ENCODE measurements around the gene ALKBH7. TPM values are rescaled to one million over a fixed set of nuclear protein-coding genes. Genes with fewer than 3 reads are reported as not detected.
A peak's percentile ranks its signal among the peaks of the same experiment; 100 is the strongest.

The ALKBH7 gene
- total and polyA plus RNA-seq, 10 of the 15 experiments (the other 5 are each of a cell fraction or from before 2014, with no cell fraction given), result 0.31 to 82.5 (median 37.6) TPM

DNA sequence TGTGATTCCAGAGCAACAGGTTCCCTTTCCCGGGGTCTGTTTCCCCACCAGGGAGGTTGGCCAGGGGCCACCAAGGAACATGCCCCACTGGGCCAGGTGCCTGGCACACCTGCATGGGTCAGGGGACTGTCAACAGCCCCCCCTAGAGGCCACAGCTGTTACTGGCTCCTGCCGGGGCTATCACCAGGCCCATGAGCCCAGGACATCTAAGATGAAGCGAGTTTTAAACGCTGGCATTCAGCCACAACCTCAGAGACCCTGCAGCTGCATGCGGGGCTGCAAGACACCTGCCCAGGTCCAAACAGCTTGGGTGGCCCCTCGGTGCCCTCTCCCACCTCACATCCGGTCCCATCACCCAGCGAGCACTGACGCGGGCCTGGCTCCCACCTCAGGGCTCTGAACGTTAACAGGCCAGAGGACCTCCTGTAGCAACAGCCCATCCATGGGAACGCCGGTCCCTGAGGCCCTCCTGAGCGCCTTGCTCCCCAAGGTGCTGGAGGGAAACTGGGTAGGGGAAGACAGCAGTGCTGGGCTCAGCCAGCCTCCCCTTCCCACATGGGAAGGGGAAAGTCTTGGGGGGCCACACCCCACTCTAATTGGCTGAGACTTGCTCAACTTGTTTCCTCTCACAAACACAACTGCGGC lies 40.0 kb downstream of the ALKBH7 start (continued):
- TF ChIP-seq TCF3 (IDR thresholded peaks at IDR 0.05; ENCODE audit: borderline replicate concordance, insufficient read depth, low read depth, low read length) (0 out of 2 replicates have a peak, but pooled peaks have one; percentile 40), POLR2AphosphoS2 (IDR thresholded peaks at IDR 0.05; ENCODE audit: low read depth, low read length) (no peak), SMC3 (IDR thresholded peaks at IDR 0.05; ENCODE audit: borderline replicate concordance, low read length) (peak; percentile 22; the same call in 1 of the 2 replicates), POLR2A (IDR thresholded peaks at IDR 0.05; ENCODE audit: low read depth, low read length) (peak; percentile 61), EED (IDR thresholded peaks at IDR 0.05; ENCODE audit: low read depth) (no peak), TCF12 (IDR thresholded peaks at IDR 0.05; ENCODE audit: low read depth, low read length) (0 out of 2 replicates have a peak, but pooled peaks have one; percentile 24)

DNA sequence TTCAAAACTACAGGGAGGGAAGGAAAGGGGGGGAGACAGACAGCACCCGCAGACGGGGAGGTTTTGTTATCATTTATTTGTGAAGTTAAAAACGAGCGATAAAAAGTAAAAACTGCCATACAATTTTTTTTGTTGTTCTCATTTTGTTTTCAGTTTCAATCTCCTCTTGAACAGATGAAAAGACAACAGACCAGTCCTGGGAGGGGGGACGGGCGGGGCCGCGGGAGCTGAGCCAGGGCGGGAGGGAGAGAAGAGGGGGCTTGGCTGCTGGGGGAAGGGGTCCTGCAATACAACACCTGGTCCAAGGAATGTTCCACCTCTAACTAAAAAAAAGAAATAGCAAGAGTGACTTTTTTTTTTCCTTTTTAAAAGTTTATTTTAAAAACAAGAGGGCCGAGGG lies 40.7 kb downstream of the ALKBH7 start:
- BruUV-seq (replicated peaks), result no TSS peak
- H3K27me3 ChIP-seq (replicated peaks in 1 of 2; ENCODE audit: control insufficient read depth in 2 of 2, insufficient read depth in 2 of 2, low read length in 1 of 2), result no peaks in the 10 kb centered on the region
- TF ChIP-seq, protein P1, sequence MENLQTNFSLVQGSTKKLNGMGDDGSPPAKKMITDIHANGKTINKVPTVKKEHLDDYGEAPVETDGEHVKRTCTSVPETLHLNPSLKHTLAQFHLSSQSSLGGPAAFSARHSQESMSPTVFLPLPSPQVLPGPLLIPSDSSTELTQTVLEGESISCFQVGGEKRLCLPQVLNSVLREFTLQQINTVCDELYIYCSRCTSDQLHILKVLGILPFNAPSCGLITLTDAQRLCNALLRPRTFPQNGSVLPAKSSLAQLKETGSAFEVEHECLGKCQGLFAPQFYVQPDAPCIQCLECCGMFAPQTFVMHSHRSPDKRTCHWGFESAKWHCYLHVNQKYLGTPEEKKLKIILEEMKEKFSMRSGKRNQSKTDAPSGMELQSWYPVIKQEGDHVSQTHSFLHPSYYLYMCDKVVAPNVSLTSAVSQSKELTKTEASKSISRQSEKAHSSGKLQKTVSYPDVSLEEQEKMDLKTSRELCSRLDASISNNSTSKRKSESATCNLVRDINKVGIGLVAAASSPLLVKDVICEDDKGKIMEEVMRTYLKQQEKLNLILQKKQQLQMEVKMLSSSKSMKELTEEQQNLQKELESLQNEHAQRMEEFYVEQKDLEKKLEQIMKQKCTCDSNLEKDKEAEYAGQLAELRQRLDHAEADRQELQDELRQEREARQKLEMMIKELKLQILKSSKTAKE (IDR thresholded peaks at IDR 0.05; ENCODE audit: low read depth, poor library complexity, severe bottlenecking), result no peak
- TF ChIP-seq MEF2B (IDR thresholded peaks at IDR 0.05; ENCODE audit: partially characterized antibody, poor library complexity, severe bottlenecking) (no peak), KDM1A (IDR thresholded peaks at IDR 0.05; ENCODE audit: borderline replicate concordance) (no peak), ZNF217 (IDR thresholded peaks at IDR 0.05) (no peak), NFIC (IDR thresholded peaks at IDR 0.05; ENCODE audit: low read depth, low read length) (no peak), HCFC1 (IDR thresholded peaks at IDR 0.05; ENCODE audit: low read length) (no peak), MEF2A (IDR thresholded peaks at IDR 0.05; ENCODE audit: insufficient read depth, low read depth, low read length) (no peak), POU2F2 (IDR thresholded peaks at IDR 0.05; ENCODE audit: borderline replicate concordance, low read depth, low read length) (no peak)
- TF ChIP-seq, protein P2, sequence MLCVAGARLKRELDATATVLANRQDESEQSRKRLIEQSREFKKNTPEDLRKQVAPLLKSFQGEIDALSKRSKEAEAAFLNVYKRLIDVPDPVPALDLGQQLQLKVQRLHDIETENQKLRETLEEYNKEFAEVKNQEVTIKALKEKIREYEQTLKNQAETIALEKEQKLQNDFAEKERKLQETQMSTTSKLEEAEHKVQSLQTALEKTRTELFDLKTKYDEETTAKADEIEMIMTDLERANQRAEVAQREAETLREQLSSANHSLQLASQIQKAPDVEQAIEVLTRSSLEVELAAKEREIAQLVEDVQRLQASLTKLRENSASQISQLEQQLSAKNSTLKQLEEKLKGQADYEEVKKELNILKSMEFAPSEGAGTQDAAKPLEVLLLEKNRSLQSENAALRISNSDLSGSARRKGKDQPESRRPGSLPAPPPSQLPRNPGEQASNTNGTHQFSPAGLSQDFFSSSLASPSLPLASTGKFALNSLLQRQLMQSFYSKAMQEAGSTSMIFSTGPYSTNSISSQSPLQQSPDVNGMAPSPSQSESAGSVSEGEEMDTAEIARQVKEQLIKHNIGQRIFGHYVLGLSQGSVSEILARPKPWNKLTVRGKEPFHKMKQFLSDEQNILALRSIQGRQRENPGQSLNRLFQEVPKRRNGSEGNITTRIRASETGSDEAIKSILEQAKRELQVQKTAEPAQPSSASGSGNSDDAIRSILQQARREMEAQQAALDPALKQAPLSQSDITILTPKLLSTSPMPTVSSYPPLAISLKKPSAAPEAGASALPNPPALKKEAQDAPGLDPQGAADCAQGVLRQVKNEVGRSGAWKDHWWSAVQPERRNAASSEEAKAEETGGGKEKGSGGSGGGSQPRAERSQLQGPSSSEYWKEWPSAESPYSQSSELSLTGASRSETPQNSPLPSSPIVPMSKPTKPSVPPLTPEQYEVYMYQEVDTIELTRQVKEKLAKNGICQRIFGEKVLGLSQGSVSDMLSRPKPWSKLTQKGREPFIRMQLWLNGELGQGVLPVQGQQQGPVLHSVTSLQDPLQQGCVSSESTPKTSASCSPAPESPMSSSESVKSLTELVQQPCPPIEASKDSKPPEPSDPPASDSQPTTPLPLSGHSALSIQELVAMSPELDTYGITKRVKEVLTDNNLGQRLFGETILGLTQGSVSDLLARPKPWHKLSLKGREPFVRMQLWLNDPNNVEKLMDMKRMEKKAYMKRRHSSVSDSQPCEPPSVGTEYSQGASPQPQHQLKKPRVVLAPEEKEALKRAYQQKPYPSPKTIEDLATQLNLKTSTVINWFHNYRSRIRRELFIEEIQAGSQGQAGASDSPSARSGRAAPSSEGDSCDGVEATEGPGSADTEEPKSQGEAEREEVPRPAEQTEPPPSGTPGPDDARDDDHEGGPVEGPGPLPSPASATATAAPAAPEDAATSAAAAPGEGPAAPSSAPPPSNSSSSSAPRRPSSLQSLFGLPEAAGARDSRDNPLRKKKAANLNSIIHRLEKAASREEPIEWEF (IDR thresholded peaks at IDR 0.05; ENCODE audit: insufficient replicate concordance, low read depth, low read length), result no peak

More for the DNA sequence above, 40.7 kb downstream of the ALKBH7 start:
- no peak overlapping the region for H2AFZ ChIP-seq (ENCODE audit: control insufficient read depth, low read depth, low read length)
- no peak for ATAC-seq
- FAIRE-seq, result no peak
- no peak overlapping the region for H3K4me2 ChIP-seq (ENCODE audit: control insufficient read depth, insufficient read depth)
- intact Hi-C loops (cut with micrococcal nuclease; ENCODE audit: unreplicated experiment), result no loop called here
- in situ Hi-C loops (cut with MboI), result no loop called here
- H3K9ac ChIP-seq (ENCODE audit: control insufficient read depth, insufficient read depth, low read length), result no peak overlapping the region
- DNase-seq (ENCODE audit: low read depth, low spot score), result no peak
- RAD21 ChIA-PET (ENCODE audit: unreplicated experiment), result no interaction called here
- H3K27ac ChIP-seq (ENCODE audit: control insufficient read depth, insufficient read depth), result no peak overlapping the region
- H3K36me3 ChIP-seq (ENCODE audit: control insufficient read depth in 2 of 2, insufficient read depth in 2 of 2, low read length in 1 of 2), result peaks cover 9 to 32% of the 10 kb centered on the region in 2 experiments; a peak in 3 of 4 replicates
- no peaks in the 10 kb centered on the region for H3K4me1 ChIP-seq (ENCODE audit: control insufficient read depth, insufficient read depth, low read length)
- SMC1A ChIA-PET (ENCODE audit: uncharacterized antibody, unreplicated experiment), result no interaction called here
- CTCF ChIA-PET, result interaction anchor here (0.6 kb wide), 1 partner anchor 113 kb away, joined by 3 read pairs; no protein-coding TSS in a partner anchor
- WGBS (ENCODE audit: insufficient coverage, insufficient replicate concordance, low lambda C conversion rate, missing lambda C conversion rate), result 72% methylated on average over 10 of the region's 10 CpGs
- H3K4me3 ChIP-seq, result no peak overlapping the region
- POLR2A ChIA-PET, result no interaction called here
- H3K9me3 ChIP-seq (replicated peaks; ENCODE audit: control insufficient read depth, insufficient read depth, low read length), result no peaks in the 10 kb centered on the region
- no peaks in the 10 kb centered on the region for H4K20me1 ChIP-seq (ENCODE audit: control insufficient read depth, insufficient read depth)
- no peaks in the 10 kb centered on the region for H3K79me2 ChIP-seq (ENCODE audit: control insufficient read depth, insufficient read depth, low read length)

Measured in GM12878 (cell line).